SH-SY5Y (cell line): Measurements from ENCODE around the gene ARAF.

Experiments
- GATA2 ChIP-seq: IDR thresholded peaks from 2 replicates; pipeline ENCODE4 v1.6.1; 2011; ENCODE audit warnings: mild to moderate bottlenecking, low read depth, low read length
- GATA3 ChIP-seq: IDR thresholded peaks from 2 replicates; pipeline ENCODE4 v1.6.1; 2011; ENCODE audit warnings: low read depth, mild to moderate bottlenecking, low read length, moderate library complexity

DNA sequence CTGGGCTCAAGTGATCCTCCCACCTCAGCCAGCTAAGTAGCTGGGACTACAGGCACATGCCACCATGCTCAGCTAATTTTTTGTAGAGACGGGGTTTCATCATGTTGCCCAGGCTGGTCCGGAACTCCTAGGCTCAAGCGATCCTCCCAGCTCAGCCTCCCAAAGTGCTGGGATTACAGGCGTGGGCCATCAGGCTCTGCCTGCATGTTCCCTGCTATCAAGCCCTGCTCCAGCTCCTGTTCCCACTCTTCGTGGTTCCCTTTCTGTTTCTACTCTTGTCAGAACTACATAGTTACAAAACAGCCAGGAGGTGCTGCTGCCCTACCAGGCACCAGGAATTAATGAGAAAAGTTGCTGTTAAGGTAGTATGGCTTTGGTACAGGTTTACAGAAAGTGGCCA lies 30.0 kb downstream of the ARAF start:
- TF ChIP-seq GATA3, result no peak
- no peak for TF ChIP-seq GATA2
